CD8-positive, alpha-beta memory T cell (primary cell): Measurements from ENCODE around the gene EIF3CL. TPM values are rescaled to one million over a fixed set of nuclear protein-coding genes. Genes with fewer than 3 reads are reported as not detected.
A peak's percentile ranks its signal among the peaks of the same experiment; 100 is the strongest.
"Not testable (repeated sequence)": the region's sequence is repeated elsewhere in the genome, so short reads cannot be mapped to it uniquely, and the experiment has no call there.

ENCODE experiments used
- CTCF ChIA-PET: fragments of 350-600 bp; sonication (Branson Sonifier 250); formaldehyde crosslinking; loops from one replicate; lab custom pipeline; 2021; ENCODE audit warnings: antibody characterized with exemption; lab: Charles Lee
- POLR2A ChIA-PET: fragments of 350-600 bp; sonication (Branson Sonifier 250); formaldehyde crosslinking; loops from one replicate; lab custom pipeline; 2021; ENCODE audit warnings: antibody characterized with exemption; lab: Charles Lee
- DNase-seq, 5 donors: peaks; one replicate each; pipeline versions ENCODE4 v3.0.0 to v3.0.0-alpha.2; 2020 to 2022; ENCODE audit warnings: mixed read lengths in 1 of 5
- H3K27ac ChIP-seq: one replicate; pipeline ENCODE4 v1.7.0; 2013; ENCODE audit warnings: low read depth, mild to moderate bottlenecking, low read length, moderate library complexity
- H3K27me3 ChIP-seq: 2 replicates; pipeline ENCODE4 v1.7.0; 2013; ENCODE audit warnings: low read length, mild to moderate bottlenecking; ENCODE audit not compliant: insufficient read depth, poor library complexity, severe bottlenecking
- H3K36me3 ChIP-seq: 2 replicates; pipeline ENCODE4 v1.7.0; 2013; ENCODE audit warnings: mild to moderate bottlenecking, low read length, moderate library complexity; ENCODE audit not compliant: insufficient read depth
- H3K4me1 ChIP-seq: 2 replicates; pipeline ENCODE4 v1.7.0; 2013; ENCODE audit warnings: mild to moderate bottlenecking, low read length, moderate library complexity; ENCODE audit not compliant: insufficient read depth
- H3K4me3 ChIP-seq: 2 replicates; pipeline ENCODE4 v1.7.0; 2013; ENCODE audit warnings: mild to moderate bottlenecking, low read length
- H3K9me3 ChIP-seq: 2 replicates; pipeline ENCODE4 v1.7.0; 2013; ENCODE audit warnings: mild to moderate bottlenecking, low read length
- H3K27ac Mint-ChIP-seq, 8 donors: one replicate each; pipeline ENCODE4 v1.8.0; 2020 to 2021; ENCODE audit warnings: mixed read lengths in 8 of 8, mild to moderate bottlenecking in 6 of 8, inconsistent platforms in 3 of 8, moderate library complexity in 3 of 8
- H3K27me3 Mint-ChIP-seq, 2 donors: one replicate each; pipeline ENCODE4 v1.8.0; 2020 to 2021; ENCODE audit warnings: mixed read lengths in 2 of 2, mild to moderate bottlenecking in 1 of 2, moderate library complexity in 1 of 2
- H3K36me3 Mint-ChIP-seq, 3 donors: one replicate each; pipeline ENCODE4 v1.8.0; 2020 to 2021; ENCODE audit warnings: mixed read lengths in 3 of 3, inconsistent platforms in 1 of 3, mild to moderate bottlenecking in 1 of 3
- H3K4me1 Mint-ChIP-seq, 3 donors: one replicate each; pipeline ENCODE4 v1.8.0; 2020 to 2021; ENCODE audit warnings: mixed read lengths in 3 of 3, inconsistent platforms in 1 of 3, mild to moderate bottlenecking in 1 of 3
- H3K4me3 Mint-ChIP-seq, 7 donors: one replicate each; pipeline ENCODE4 v1.8.0; 2020 to 2021; ENCODE audit warnings: mixed read lengths in 7 of 7, mild to moderate bottlenecking in 6 of 7, moderate library complexity in 4 of 7, inconsistent platforms in 2 of 7
- H3K9me3 Mint-ChIP-seq, 5 donors: one replicate each; pipeline ENCODE4 v1.8.0; 2020 to 2022; ENCODE audit warnings: mixed read lengths in 5 of 5, mild to moderate bottlenecking in 3 of 5, moderate library complexity in 2 of 5, inconsistent platforms in 1 of 5
- polyA plus RNA-seq: library from polyadenylated mRNA; unstranded; fragments of 300-500 nt; fragmentation: Illumina TruSeq; gene quantifications from one replicate; pipeline ENCODE4 v1.2.3, GENCODE V29; 2021
- total RNA-seq, 2 experiments: library from RNA; stranded (reverse); gene quantifications; one replicate each; pipeline ENCODE4 v1.2.3, GENCODE V29; 2021

Gene EIF3CL, protein sequence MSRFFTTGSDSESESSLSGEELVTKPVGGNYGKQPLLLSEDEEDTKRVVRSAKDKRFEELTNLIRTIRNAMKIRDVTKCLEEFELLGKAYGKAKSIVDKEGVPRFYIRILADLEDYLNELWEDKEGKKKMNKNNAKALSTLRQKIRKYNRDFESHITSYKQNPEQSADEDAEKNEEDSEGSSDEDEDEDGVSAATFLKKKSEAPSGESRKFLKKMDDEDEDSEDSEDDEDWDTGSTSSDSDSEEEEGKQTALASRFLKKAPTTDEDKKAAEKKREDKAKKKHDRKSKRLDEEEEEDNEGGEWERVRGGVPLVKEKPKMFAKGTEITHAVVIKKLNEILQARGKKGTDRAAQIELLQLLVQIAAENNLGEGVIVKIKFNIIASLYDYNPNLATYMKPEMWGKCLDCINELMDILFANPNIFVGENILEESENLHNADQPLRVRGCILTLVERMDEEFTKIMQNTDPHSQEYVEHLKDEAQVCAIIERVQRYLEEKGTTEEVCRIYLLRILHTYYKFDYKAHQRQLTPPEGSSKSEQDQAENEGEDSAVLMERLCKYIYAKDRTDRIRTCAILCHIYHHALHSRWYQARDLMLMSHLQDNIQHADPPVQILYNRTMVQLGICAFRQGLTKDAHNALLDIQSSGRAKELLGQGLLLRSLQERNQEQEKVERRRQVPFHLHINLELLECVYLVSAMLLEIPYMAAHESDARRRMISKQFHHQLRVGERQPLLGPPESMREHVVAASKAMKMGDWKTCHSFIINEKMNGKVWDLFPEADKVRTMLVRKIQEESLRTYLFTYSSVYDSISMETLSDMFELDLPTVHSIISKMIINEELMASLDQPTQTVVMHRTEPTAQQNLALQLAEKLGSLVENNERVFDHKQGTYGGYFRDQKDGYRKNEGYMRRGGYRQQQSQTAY
- 10 to 100 TPM; 55.0 to 66.5 TPM for total RNA-seq
- 30.8 TPM for polyA plus RNA-seq

GRCh38 chr16:28403220-28404072 is at the start of gene EIF3CL:
Gene EIF3CL (minus strand): TSS chr16:28403841. CDS start chr16:28403618, 223 bp downstream.
- H3K9me3 Mint-ChIP-seq, CTCF ChIA-PET, H3K27me3 ChIP-seq, H3K9me3 ChIP-seq, H3K27ac ChIP-seq, H3K36me3 Mint-ChIP-seq, DNase-seq, H3K4me1 ChIP-seq, H3K27me3 Mint-ChIP-seq, H3K4me3 ChIP-seq, H3K36me3 ChIP-seq, H3K4me1 Mint-ChIP-seq, POLR2A ChIA-PET: not testable (repeated sequence)
- Mint-ChIP-seq H3K27ac (peak within 1 kb of the TSS in 2 of 8 donors; percentile 29 to 77), H3K4me3 (peak within 1 kb of the TSS in 4 of 7 donors; percentile 39 to 64 (median 62))

DNA sequence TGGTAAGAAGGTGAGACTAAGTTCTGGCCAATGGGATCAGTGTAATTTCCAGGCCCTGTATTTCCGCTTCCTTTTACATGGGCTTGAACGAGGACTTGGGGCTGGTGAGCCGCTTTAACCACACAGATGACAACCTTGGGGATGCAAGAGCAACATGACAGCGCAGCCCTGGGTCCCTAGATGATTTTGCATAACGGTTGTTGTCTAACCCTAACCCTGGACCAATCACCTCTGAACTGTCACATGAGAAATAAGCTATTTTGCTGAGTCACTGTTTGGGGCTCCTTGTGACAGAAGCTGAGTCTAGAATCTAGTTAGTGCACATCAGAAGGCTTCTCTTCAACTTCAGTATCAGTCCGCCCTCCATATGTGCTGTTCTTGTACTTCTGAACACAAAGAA is 43.4 kb upstream of the EIF3CL start:
- H3K9me3 ChIP-seq, H3K9me3 Mint-ChIP-seq, DNase-seq, H3K27me3 Mint-ChIP-seq, H3K4me1 Mint-ChIP-seq, H3K27ac ChIP-seq, H3K27me3 ChIP-seq, H3K4me1 ChIP-seq, H3K27ac Mint-ChIP-seq, H3K4me3 Mint-ChIP-seq, POLR2A ChIA-PET, H3K36me3 Mint-ChIP-seq, CTCF ChIA-PET, H3K36me3 ChIP-seq, H3K4me3 ChIP-seq: not testable (repeated sequence)

GRCh38 chr16:28446388-28446787 is 42.7 kb upstream of the EIF3CL start:
- H3K27ac Mint-ChIP-seq, H3K36me3 ChIP-seq, H3K4me1 Mint-ChIP-seq, H3K27me3 Mint-ChIP-seq, H3K27me3 ChIP-seq, H3K4me1 ChIP-seq, H3K27ac ChIP-seq, H3K36me3 Mint-ChIP-seq, H3K9me3 Mint-ChIP-seq, CTCF ChIA-PET, H3K9me3 ChIP-seq, DNase-seq, POLR2A ChIA-PET, H3K4me3 Mint-ChIP-seq, H3K4me3 ChIP-seq: not testable (repeated sequence)

DNA sequence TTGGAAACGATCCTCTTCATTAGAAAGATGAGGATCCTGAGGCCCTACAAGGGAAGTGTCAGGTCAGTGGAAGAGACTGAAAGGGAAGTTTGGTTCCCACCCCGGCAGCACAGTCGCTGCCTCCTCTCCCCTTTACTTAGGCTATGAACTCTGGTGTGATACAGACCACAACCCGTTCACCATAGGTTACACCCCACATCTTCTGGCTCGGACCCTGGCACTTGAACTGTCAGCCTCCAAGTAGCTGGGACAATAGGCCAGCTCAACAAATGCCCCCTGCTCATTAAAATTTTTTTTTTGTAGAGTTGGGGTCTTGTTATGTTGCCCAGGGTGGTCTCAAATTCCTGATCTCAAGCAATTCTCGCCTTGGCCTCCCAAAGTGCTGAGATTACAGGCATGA is 40.3 kb upstream of the EIF3CL start:
- H3K4me3 ChIP-seq, H3K27ac Mint-ChIP-seq, POLR2A ChIA-PET, H3K9me3 Mint-ChIP-seq, H3K36me3 Mint-ChIP-seq, H3K9me3 ChIP-seq, H3K4me1 ChIP-seq, H3K27me3 ChIP-seq, H3K4me1 Mint-ChIP-seq, CTCF ChIA-PET, H3K27me3 Mint-ChIP-seq, H3K27ac ChIP-seq, H3K36me3 ChIP-seq, H3K4me3 Mint-ChIP-seq: not testable (repeated sequence)
- peak in 1 of 5 donors; percentile 35 for DNase-seq

GRCh38 chr16:28438899-28439298 is 35.3 kb upstream of the EIF3CL start:
- H3K4me3 Mint-ChIP-seq, CTCF ChIA-PET, POLR2A ChIA-PET, H3K9me3 ChIP-seq, H3K4me3 ChIP-seq, H3K36me3 Mint-ChIP-seq, H3K4me1 ChIP-seq, H3K27me3 Mint-ChIP-seq, H3K27ac ChIP-seq, H3K4me1 Mint-ChIP-seq, H3K36me3 ChIP-seq, H3K9me3 Mint-ChIP-seq, H3K27me3 ChIP-seq, H3K27ac Mint-ChIP-seq, DNase-seq: not testable (repeated sequence)

- H3K27ac ChIP-seq, H3K9me3 Mint-ChIP-seq, CTCF ChIA-PET, H3K4me3 ChIP-seq, POLR2A ChIA-PET, H3K4me1 ChIP-seq, H3K27me3 ChIP-seq, H3K36me3 ChIP-seq, H3K27ac Mint-ChIP-seq, H3K27me3 Mint-ChIP-seq, H3K4me1 Mint-ChIP-seq, H3K36me3 Mint-ChIP-seq, H3K9me3 ChIP-seq, H3K4me3 Mint-ChIP-seq: not testable (repeated sequence)
- DNase-seq, result peak in 1 of 5 donors; percentile 19
Measured at GRCh38 chr16:28435340-28435739, 31.7 kb upstream of the EIF3CL start.

- POLR2A ChIA-PET, H3K4me3 Mint-ChIP-seq, H3K9me3 ChIP-seq, H3K9me3 Mint-ChIP-seq, H3K4me1 Mint-ChIP-seq, H3K36me3 ChIP-seq, H3K27me3 ChIP-seq, H3K27me3 Mint-ChIP-seq, H3K4me3 ChIP-seq, H3K36me3 Mint-ChIP-seq, CTCF ChIA-PET, H3K4me1 ChIP-seq, H3K27ac ChIP-seq: not testable (repeated sequence)
- DNase-seq, result peak in 2 of 5 donors; percentile 13 to 19
- H3K27ac Mint-ChIP-seq, result peak overlapping the region in 1 of 8 donors; percentile 73
Measured at GRCh38 chr16:28426060-28426680, 22.5 kb upstream of the EIF3CL start.
